HepG2 (cell line): Measurements from ENCODE around the gene XKR7.

Experiments used
- ARHGAP35 ChIP-seq: sonication (generic); formaldehyde crosslinking; IDR thresholded peaks from 2 replicates; pipeline ENCODE4 v1.9.0; 2022; ENCODE audit warnings: mild to moderate bottlenecking, inconsistent platforms, moderate library complexity, missing genetic modification reagents, borderline replicate concordance
- CTCF ChIP-seq: sonication (generic); formaldehyde crosslinking; IDR thresholded peaks from 2 replicates; pipeline ENCODE4 v1.5.0; 2020; ENCODE audit warnings: mild to moderate bottlenecking, missing genetic modification reagents, moderate library complexity
- EZH2 ChIP-seq: conservative IDR thresholded peaks from 2 replicates; pipeline ENCODE4 v1.6.1; 2012; ENCODE audit warnings: mild to moderate bottlenecking, low read depth, low read length, moderate library complexity
- FOXO4 ChIP-seq: sonication (generic); formaldehyde crosslinking; conservative IDR thresholded peaks from 2 replicates; pipeline ENCODE4 v1.8.1; 2023; ENCODE audit warnings: missing genetic modification reagents
- JUN ChIP-seq: sonication (generic); formaldehyde crosslinking; IDR thresholded peaks from 2 replicates; pipeline ENCODE4 v1.4.0; 2020; ENCODE audit warnings: mild to moderate bottlenecking, missing genetic modification reagents
- MTA3 ChIP-seq: sonication (generic); formaldehyde crosslinking; IDR thresholded peaks from 2 replicates; pipeline ENCODE4 v1.4.0; 2020; ENCODE audit warnings: missing genetic modification reagents
- SMARCC2 ChIP-seq: fragments of 450-650 bp; IDR thresholded peaks from 2 replicates; pipeline ENCODE4 v1.6.1; 2017; ENCODE audit warnings: antibody characterized with exemption, mild to moderate bottlenecking
- SMYD3 ChIP-seq: sonication (generic); formaldehyde crosslinking; IDR thresholded peaks from 2 replicates; pipeline ENCODE4 v1.8.1; 2023; ENCODE audit warnings: mild to moderate bottlenecking, missing genetic modification reagents
- STAT5B ChIP-seq: sonication (generic); formaldehyde crosslinking; IDR thresholded peaks from 2 replicates; pipeline ENCODE4 v1.4.0; 2020; ENCODE audit warnings: missing genetic modification reagents
- TBX2 ChIP-seq: sonication (generic); formaldehyde crosslinking; IDR thresholded peaks from 2 replicates; pipeline ENCODE4 v1.5.0; 2020; ENCODE audit warnings: missing genetic modification reagents, mild to moderate bottlenecking, borderline replicate concordance
- TFAP4 ChIP-seq: sonication (generic); IDR thresholded peaks from 2 replicates; pipeline ENCODE4 v1.6.1; 2016; ENCODE audit warnings: low read depth, borderline replicate concordance
- ZFP91 ChIP-seq: sonication (generic); formaldehyde crosslinking; IDR thresholded peaks from 2 replicates; pipeline ENCODE4 v1.9.0; 2022; ENCODE audit warnings: missing genetic modification reagents, mild to moderate bottlenecking, borderline replicate concordance
- ZNF761 ChIP-seq: sonication (generic); formaldehyde crosslinking; conservative IDR thresholded peaks from 2 replicates; pipeline ENCODE4 v1.4.0; 2020; ENCODE audit warnings: mild to moderate bottlenecking, missing genetic modification reagents

- TF ChIP-seq SMARCC2, result no peak
- TF ChIP-seq TBX2 (CRISPR knock-in tag), result no peak
- no peak for TF ChIP-seq ZFP91 (CRISPR knock-in tag)
- TF ChIP-seq ARHGAP35 (CRISPR knock-in tag), result no peak
- no peak for TF ChIP-seq ZNF761 (CRISPR knock-in tag)
- TF ChIP-seq JUN (CRISPR knock-in tag), result no peak
- TF ChIP-seq STAT5B (CRISPR knock-in tag), result no peak
- TF ChIP-seq EZH2, result no peak
- no peak for TF ChIP-seq FOXO4
- no peak for TF ChIP-seq MTA3 (CRISPR knock-in tag)
- no peak for TF ChIP-seq SMYD3 (CRISPR knock-in tag)
- no peak for TF ChIP-seq CTCF
- TF ChIP-seq TFAP4, result no peak
These were observed 78.0 kb downstream of the XKR7 start for GRCh38 chr20:32045999-32046398.
